COLO668 (cell line): ENCODE measurements around the gene SLC5A5.

Experiments
- DNase-seq: peaks from one replicate; lab custom pipeline; 2025; ENCODE audit not compliant: unreplicated experiment; lab: John Stamatoyannopoulos, UW

Gene SLC5A5

DNA sequence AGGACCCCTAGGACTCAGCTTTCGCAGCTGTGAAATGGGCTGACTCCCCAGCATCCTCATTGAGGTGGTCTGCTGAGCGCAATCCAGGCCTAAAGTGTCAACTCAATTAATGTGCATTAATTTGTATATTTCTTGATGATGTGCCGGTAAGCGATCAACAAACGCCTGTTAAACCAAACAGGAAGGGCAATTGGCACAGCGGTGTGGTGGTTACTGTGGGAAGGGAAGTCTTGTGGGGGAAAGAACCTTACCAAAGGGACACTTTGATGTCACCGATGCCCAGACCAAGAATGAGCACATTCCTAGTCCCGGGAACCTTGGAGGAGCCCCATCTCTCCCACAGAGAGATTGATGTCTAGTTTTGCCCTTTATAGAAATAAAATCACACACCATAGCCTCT lies 25.6 kb upstream of the SLC5A5 start:
- no peak for DNase-seq

GRCh38 chr19:17847538-17848366 lies 24.0 kb upstream of the SLC5A5 start, which contains the start of gene JAK3:
JAK3 (minus strand) TSS chr19:17847982; CDS start chr19:17844417, 3,565 bp downstream.
- peak; percentile 9 for DNase-seq

DNA sequence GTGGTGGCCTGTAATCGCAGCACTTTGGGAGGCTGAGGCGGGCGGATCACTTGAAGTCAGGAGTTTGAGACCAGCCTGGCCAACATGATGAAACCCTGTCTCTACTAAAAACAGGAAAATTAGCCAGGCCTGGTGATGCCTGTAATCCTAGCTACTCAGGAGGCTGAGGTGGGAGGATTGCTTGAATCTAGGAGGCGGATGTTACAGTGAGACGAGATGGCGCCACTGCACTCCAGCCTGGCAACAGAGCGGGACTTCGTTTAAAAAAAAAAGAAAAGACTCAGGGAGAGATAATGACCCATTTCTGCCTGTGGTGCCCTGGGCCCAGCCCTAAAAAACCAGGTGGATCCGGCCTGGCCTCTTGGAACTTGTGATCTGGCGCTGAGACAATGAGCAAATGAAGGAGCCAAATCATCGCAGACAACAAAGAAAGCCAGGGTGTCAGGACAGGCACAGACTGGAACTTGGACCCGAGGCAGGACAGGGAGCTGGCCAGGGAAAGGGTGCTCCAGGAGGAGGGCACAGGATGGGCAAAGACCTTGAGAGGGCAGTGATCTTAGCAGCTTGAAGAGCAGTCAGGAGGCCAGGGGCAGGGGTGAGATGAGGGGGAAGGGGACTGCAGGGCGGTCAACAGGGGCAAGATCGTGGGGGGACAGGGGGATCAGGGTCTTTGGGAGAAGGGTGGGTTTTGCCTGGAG lies 23.0 kb upstream of the SLC5A5 start:
- DNase-seq = no peak

- DNase-seq = no peak
Measured at GRCh38 chr19:17854061-17854460, 17.7 kb upstream of the SLC5A5 start.

- peak; percentile 75 for DNase-seq
Measured at GRCh38 chr19:17855280-17856152, 16.2 kb upstream of the SLC5A5 start.

- peak; percentile 98 for DNase-seq
Measured at GRCh38 chr19:17859533-17860330, 12.0 kb upstream of the SLC5A5 start, which contains the start of gene RPL18A. RPL18A (plus strand) TSS chr19:17859910; CDS start chr19:17859957, 47 bp downstream.

GRCh38 chr19:17860331-17860992 lies 11.3 kb upstream of the SLC5A5 start:
- DNase-seq = peak; percentile 13

- no peak for DNase-seq
Measured at GRCh38 chr19:17860993-17861360, 10.8 kb upstream of the SLC5A5 start.

DNA sequence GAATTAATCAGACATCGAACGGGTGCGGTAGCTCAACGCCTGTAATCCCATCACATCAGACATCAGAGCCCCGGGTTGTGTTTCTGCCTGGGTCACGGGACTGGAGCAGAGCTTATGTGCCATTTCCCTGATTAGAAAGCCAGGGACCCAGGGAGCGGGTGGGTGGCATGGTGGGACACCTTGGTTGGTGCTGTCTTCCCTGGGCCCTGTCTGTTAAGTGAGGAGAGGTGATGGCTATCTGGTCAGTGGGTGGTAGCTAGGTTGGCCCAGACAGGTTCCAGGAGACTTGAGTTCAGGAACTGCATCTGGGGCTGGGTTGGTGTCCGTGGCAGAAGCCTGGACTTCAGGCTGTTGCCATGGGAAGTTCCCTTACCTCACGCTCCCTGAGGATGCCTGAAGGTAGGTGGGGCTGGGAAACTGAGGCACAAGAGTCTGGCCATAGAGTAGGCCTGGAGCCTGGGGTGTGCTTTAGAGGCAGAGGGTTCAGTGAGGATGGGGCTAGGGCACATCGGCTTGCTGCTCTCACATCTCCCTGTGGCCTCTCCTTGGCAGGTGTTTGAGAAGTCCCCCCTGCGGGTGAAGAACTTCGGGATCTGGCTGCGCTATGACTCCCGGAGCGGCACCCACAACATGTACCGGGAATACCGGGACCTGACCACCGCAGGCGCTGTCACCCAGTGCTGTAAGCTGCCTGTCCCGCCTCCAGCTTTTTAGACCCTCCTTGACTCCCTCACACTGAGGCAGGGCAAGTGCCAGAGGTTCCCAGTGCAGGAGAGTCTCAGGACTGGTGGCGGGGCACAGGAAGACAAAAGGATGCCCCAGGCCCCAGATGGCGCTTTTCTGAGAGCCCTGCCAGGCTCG lies 10.0 kb upstream of the SLC5A5 start:
- DNase-seq = no peak

DNA sequence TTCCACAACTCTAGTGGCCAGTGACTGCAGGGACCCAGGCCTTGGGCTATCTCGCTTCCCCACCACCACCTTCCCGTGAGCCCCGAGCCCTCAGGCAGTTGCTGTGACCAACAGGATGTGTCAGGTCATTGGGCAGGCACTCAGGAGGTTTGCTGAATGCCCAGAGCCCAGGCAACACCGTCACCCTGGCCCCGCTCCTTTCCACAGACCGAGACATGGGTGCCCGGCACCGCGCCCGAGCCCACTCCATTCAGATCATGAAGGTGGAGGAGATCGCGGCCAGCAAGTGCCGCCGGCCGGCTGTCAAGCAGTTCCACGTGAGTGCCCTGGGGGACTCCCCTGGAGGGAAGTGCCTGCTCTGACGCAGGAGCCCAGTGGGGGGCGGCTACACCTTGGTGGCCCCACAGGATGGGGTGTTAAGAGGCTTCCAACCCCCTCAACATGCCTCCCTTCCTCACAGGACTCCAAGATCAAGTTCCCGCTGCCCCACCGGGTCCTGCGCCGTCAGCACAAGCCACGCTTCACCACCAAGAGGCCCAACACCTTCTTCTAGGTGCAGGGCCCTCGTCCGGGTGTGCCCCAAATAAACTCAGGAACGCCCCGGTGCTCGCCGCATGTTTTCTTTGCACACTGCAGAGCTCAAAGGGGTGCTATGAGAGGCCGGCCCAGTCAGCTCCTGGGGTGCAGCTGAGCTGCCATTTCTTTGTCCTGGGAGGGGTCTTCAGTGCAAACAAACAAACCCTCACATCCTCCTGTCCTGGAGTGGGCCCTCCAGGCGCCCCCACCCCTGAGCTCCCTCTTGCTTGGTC lies 8.8 kb upstream of the SLC5A5 start:
- DNase-seq = no peak

GRCh38 chr19:17863520-17864182 lies 8.1 kb upstream of the SLC5A5 start:
- DNase-seq = no peak

- peak; percentile 38 for DNase-seq
Measured at GRCh38 chr19:17865364-17866311, 6.1 kb upstream of the SLC5A5 start.

DNA sequence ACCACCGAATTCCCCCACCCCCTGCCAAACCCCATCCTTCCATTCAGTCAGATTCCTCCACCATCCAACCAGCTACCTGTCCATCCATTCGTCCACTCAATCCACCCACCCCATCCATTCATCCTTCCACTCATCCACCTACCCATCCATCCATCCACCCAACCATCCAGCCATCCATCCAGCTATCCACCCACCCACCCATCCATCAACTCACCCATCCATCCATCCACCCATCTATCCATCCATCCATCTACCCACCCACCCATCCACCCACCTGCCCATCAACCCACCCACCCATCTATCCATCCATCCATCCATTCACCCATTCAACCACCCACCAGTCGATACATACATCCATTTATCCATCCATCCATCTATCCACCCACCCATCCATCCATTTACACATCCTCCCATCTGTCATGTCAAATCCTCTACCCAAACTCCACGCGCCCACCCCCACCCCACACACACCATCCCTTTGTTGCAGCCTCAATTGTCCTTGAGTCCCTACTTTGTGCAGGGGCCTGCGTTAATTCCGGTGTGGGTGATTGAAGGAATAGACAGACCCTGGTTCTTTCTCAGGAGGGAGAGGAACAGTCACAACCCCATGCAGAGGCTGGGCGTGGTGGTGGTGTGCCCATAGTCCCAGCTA lies 5.3 kb upstream of the SLC5A5 start:
- no peak for DNase-seq

DNA sequence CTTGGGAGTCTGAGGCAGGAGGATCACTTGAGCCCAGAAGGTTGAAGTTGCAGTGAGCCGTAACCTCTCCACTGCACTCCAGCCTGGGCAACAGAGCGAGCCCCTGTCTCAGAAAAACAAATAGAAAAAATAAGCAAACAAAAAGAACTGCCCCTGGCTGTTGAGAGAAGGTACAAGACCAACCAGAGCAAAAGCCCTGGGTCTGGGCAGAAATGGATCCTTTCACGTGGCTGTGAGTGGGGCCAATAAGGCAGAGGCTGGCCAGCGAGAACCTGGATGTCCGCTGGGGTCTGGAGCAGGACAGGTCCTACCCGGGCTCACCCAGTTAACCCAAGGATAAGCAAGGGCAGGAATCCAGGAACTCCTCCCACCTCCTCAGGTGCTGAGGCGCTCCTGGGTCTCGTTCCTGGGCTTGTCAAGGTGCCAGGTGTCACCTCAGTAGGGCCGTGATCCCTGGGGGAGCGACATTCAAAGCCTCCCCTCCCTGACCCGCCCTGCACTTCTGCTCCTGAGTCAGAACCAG lies 4.7 kb upstream of the SLC5A5 start:
- no peak for DNase-seq

- DNase-seq = no peak
Measured at GRCh38 chr19:17868669-17869068, 3.1 kb upstream of the SLC5A5 start.

DNA sequence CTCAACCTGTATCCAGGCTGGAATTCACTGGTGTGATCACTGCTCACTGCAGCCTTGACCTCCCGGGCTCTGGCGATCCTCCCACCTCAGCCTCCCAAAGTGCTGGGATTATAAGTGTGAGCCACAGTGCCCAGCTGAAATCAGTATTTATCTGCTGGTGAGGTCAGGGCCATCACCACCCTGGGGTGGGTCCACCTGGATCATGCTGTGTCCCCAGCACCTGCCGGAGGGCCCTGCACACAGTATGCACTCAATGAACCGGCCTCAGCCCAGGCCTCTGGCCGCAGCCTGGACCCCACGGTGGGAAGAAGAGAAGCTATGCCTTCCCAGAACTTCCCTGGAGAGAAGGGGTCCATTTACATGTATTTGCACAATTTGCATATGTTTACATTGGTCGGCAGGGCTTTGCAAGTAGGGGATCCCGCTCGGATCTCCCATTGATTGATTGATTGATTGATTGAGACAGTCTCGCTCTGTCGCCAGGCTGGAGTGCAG lies 2.6 kb upstream of the SLC5A5 start:
- DNase-seq = no peak
